Measurements from ENCODE around the gene DNM2.

DNA sequence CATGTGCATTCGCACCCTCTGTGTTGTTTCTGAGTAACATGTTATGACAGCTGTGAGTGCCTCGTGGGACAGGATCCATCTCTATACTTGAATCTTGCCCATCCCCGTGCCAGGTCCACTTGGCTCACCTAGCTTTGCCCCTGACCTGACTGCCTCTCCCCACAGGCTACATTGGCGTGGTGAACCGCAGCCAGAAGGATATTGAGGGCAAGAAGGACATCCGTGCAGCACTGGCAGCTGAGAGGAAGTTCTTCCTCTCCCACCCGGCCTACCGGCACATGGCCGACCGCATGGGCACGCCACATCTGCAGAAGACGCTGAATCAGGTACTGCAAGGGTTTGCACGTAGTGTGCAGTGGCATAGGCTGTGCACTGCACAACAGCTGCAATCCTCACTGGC lies 64.9 kb downstream of the DNM2 start:
- no peak for TF ChIP-seq POLR2A (IDR thresholded peaks at IDR 0.05)
- TF ChIP-seq, protein P1, sequence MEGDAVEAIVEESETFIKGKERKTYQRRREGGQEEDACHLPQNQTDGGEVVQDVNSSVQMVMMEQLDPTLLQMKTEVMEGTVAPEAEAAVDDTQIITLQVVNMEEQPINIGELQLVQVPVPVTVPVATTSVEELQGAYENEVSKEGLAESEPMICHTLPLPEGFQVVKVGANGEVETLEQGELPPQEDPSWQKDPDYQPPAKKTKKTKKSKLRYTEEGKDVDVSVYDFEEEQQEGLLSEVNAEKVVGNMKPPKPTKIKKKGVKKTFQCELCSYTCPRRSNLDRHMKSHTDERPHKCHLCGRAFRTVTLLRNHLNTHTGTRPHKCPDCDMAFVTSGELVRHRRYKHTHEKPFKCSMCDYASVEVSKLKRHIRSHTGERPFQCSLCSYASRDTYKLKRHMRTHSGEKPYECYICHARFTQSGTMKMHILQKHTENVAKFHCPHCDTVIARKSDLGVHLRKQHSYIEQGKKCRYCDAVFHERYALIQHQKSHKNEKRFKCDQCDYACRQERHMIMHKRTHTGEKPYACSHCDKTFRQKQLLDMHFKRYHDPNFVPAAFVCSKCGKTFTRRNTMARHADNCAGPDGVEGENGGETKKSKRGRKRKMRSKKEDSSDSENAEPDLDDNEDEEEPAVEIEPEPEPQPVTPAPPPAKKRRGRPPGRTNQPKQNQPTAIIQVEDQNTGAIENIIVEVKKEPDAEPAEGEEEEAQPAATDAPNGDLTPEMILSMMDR (IDR thresholded peaks at IDR 0.05), result no peak

All from Peyer's patch (tissue), 4 donors.